ENCODE results near the gene GNAS-AS1. TPM values are rescaled to one million over a fixed set of nuclear protein-coding genes. Genes with fewer than 3 reads are reported as not detected.

The GNAS-AS1 gene
- total and polyA plus RNA-seq, 10 of the 15 experiments (the other 5 are each of a cell fraction or from before 2014, with no cell fraction given), result 0.06 to 2.7 (median 1.2) TPM

DNA sequence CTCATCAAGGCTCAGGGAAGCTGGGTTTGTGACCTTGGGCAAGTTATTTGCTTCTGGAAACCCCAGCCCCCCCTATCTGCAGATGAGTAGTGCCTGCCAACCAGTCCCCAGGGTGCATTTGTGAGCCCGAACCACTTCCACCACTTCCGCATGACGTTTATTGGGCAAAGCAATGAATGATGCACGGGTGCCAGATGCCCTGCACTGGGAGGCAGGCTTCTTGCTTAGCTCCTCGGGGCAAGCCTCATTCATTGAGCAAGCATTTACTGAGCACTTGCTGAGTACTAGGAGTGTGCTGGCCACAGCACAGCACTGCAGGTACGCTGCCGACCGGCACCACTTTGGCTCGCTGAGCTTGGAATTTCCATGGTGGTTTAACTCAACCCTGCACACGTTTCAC is 60.2 kb downstream of the GNAS-AS1 start (continued):
- TF ChIP-seq, protein P1, sequence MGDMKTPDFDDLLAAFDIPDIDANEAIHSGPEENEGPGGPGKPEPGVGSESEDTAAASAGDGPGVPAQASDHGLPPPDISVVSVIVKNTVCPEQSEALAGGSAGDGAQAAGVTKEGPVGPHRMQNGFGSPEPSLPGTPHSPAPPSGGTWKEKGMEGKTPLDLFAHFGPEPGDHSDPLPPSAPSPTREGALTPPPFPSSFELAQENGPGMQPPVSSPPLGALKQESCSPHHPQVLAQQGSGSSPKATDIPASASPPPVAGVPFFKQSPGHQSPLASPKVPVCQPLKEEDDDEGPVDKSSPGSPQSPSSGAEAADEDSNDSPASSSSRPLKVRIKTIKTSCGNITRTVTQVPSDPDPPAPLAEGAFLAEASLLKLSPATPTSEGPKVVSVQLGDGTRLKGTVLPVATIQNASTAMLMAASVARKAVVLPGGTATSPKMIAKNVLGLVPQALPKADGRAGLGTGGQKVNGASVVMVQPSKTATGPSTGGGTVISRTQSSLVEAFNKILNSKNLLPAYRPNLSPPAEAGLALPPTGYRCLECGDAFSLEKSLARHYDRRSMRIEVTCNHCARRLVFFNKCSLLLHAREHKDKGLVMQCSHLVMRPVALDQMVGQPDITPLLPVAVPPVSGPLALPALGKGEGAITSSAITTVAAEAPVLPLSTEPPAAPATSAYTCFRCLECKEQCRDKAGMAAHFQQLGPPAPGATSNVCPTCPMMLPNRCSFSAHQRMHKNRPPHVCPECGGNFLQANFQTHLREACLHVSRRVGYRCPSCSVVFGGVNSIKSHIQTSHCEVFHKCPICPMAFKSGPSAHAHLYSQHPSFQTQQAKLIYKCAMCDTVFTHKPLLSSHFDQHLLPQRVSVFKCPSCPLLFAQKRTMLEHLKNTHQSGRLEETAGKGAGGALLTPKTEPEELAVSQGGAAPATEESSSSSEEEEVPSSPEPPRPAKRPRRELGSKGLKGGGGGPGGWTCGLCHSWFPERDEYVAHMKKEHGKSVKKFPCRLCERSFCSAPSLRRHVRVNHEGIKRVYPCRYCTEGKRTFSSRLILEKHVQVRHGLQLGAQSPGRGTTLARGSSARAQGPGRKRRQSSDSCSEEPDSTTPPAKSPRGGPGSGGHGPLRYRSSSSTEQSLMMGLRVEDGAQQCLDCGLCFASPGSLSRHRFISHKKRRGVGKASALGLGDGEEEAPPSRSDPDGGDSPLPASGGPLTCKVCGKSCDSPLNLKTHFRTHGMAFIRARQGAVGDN (IDR thresholded peaks at IDR 0.05), result no peak

DNA sequence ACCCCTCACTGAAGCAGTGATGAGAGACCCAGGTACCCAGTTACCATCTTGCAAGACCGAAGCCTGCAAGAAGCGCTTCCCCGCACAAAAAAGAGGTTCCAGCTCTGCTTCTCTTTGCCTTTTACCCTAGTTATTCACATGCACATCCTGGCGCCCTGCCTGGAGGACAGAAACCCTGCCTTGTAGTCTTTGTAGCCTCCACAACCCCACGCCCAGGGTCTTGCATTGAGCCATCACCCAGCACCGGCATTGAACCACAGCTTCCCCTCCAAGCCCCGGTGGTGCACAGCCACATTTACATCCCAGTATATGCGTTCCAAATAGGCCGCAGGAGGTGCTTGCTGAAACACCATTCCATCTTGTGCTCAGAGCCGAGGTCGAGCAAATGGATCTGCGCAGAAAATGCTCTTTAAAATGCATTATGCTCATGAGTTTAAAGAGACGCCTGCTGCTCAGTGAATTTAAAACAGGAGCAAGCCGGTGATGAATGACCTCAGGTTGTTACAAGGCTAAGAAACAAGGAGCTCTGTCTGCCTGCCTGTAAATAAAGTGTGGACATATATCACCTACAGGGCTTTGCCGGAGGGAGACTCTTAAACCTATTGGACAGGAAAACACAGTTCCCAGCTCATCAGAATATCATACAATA is 61.7 kb downstream of the GNAS-AS1 start:
- Histone ChIP-seq H3K9ac (ENCODE audit: control insufficient read depth, insufficient read depth, low read length) (no peak overlapping the region), H3K36me3 (ENCODE audit: control insufficient read depth in 2 of 2, insufficient read depth in 2 of 2, low read length in 1 of 2) (no peaks in the 10 kb centered on the region), H3K4me2 (ENCODE audit: control insufficient read depth, insufficient read depth) (no peak overlapping the region), H3K4me3 (no peak overlapping the region), H2AFZ (ENCODE audit: control insufficient read depth, low read depth, low read length) (no peak overlapping the region), H3K27ac (ENCODE audit: control insufficient read depth, insufficient read depth) (no peak overlapping the region), H3K27me3 (replicated peaks in 1 of 2; ENCODE audit: control insufficient read depth in 2 of 2, insufficient read depth in 2 of 2, low read length in 1 of 2) (peaks cover 3 to 9% of the 10 kb centered on the region in 2 experiments), H4K20me1 (ENCODE audit: control insufficient read depth, insufficient read depth) (no peaks in the 10 kb centered on the region), H3K9me3 (replicated peaks; ENCODE audit: control insufficient read depth, insufficient read depth, low read length) (no peaks in the 10 kb centered on the region), H3K4me1 (ENCODE audit: control insufficient read depth, insufficient read depth, low read length) (no peaks in the 10 kb centered on the region), H3K79me2 (ENCODE audit: control insufficient read depth, insufficient read depth, low read length) (no peaks in the 10 kb centered on the region)
- no TSS peak for BruUV-seq (replicated peaks)
- DNase-seq (ENCODE audit: low read depth, low spot score) (no peak), FAIRE-seq (no peak), ATAC-seq (no peak)
- RAD21 ChIA-PET (ENCODE audit: unreplicated experiment), result no interaction called here
- TF ChIP-seq RFX5 (IDR thresholded peaks at IDR 0.05; ENCODE audit: low read depth, low read length), result no peak
- no peak for TF ChIP-seq CEBPB (IDR thresholded peaks at IDR 0.05; ENCODE audit: borderline replicate concordance in 1 of 2, low read depth in 2 of 2, low read length in 2 of 2)
- no peak for TF ChIP-seq BRCA1 (IDR thresholded peaks at IDR 0.05; ENCODE audit: low read depth, low read length)
- TF ChIP-seq RELA (IDR thresholded peaks at IDR 0.05; ENCODE audit: borderline replicate concordance, partially characterized antibody), result no peak
- intact Hi-C loops (cut with micrococcal nuclease; ENCODE audit: unreplicated experiment) (no loop called here), in situ Hi-C loops (cut with MboI) (no loop called here)
- CTCF ChIA-PET, result no interaction called here
- POLR2A ChIA-PET, result no interaction called here
- WGBS (ENCODE audit: insufficient coverage, insufficient replicate concordance, low lambda C conversion rate, missing lambda C conversion rate), result 30% methylated on average over 15 of the region's 15 CpGs
- SMC1A ChIA-PET (ENCODE audit: uncharacterized antibody, unreplicated experiment), result interaction anchor here (1.4 kb wide), 1 partner anchor 553 kb away, joined by 3 read pairs; no protein-coding TSS in a partner anchor
